MM.1S (cell line): ENCODE results near the gene ARHGEF33.

Source experiments
- EZH2 ChIP-seq: fragments of 300-600 bp; sonication (generic); optimal IDR thresholded peaks from 2 replicates; pipeline ENCODE3; 2017; ENCODE audit warnings: low read depth, mild to moderate bottlenecking, antibody characterized with exemption, low read length, mixed read lengths
- EZH2phosphoT487 ChIP-seq: fragments of 300-600 bp; sonication (generic); IDR thresholded peaks from 2 replicates; pipeline ENCODE4 v1.6.1; 2018; ENCODE audit warnings: antibody characterized with exemption, low read length

DNA sequence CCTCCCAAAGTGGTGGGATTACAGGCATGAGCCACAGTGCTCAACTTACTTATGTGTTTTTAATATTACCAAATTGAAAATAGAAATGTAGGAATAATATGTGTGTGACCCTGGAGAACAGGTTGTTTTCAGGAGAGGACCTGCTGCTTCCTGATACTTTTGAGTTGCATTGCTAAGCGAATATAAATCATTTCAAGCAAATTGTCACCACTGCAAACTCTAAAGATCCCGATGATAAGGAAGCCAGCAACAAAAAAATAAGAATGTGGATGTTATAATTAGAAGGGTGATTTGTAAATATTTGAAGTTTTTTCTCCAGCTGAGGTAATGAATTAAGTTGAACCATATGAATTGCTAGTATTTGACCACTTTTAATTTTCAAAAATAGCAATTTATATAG is 40.9 kb downstream of the ARHGEF33 start:
- TF ChIP-seq EZH2 (no peak), EZH2phosphoT487 (no peak)
